OCI-LY7 (cell line): ENCODE results near the gene ABCC8.

Source experiments
- EZH2phosphoT487 ChIP-seq: fragments of 200-600 bp; sonication (generic); IDR thresholded peaks from 2 replicates; pipeline ENCODE4 v1.6.1; 2018; ENCODE audit warnings: low read depth, borderline replicate concordance, mild to moderate bottlenecking, mixed run types, antibody characterized with exemption, low read length, moderate library complexity, mixed read lengths
- TF ChIP-seq, protein P1 (sequence below): fragments of 200-600 bp; sonication (generic); conservative IDR thresholded peaks from 2 replicates; pipeline ENCODE4 v1.5.1; 2014; ENCODE audit warnings: mild to moderate bottlenecking, antibody characterized with exemption, low read length, moderate library complexity, mixed read lengths

DNA sequence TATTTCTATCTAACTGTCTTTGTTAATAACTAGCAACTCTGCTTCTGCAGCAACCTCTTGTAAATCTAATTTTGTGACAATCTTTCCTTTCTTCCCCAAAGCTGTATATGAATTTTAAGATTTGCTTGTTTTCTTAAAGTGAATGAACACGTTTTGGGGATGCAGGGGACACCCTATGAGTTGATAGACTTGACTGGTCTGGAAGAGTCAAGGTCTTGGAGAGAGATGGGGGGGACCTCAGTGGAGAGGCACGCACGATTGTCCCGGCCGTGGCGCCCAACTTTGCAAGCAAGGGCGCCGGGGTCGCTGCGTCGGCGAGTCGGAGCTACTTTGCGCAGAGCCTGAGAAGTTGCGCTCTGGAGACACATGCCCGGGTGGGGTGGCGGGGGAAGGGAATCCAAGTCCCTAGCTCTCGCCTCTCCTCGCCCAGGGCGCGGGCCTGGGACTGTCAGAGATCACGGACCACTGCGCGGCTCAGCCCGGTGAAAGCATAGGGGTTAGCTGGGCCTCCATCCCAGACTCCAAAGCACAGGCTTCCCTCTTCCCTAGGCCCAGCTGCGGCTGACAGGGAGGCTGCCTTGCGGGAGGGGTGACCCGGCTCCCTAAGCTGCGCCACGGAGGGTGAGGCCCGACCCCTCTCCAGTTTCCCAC, 854 bp downstream of the ABCC8 start:
- TF ChIP-seq, protein P1, sequence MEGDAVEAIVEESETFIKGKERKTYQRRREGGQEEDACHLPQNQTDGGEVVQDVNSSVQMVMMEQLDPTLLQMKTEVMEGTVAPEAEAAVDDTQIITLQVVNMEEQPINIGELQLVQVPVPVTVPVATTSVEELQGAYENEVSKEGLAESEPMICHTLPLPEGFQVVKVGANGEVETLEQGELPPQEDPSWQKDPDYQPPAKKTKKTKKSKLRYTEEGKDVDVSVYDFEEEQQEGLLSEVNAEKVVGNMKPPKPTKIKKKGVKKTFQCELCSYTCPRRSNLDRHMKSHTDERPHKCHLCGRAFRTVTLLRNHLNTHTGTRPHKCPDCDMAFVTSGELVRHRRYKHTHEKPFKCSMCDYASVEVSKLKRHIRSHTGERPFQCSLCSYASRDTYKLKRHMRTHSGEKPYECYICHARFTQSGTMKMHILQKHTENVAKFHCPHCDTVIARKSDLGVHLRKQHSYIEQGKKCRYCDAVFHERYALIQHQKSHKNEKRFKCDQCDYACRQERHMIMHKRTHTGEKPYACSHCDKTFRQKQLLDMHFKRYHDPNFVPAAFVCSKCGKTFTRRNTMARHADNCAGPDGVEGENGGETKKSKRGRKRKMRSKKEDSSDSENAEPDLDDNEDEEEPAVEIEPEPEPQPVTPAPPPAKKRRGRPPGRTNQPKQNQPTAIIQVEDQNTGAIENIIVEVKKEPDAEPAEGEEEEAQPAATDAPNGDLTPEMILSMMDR: no peak
- TF ChIP-seq EZH2phosphoT487: no peak
